Measurements from ENCODE around the gene GPRC5C. TPM values are rescaled to one million over a fixed set of nuclear protein-coding genes. Genes with fewer than 3 reads are reported as not detected.
A peak's percentile ranks its signal among the peaks of the same experiment; 100 is the strongest.

Gene GPRC5C
- total RNA-seq, 4 donors from 2014 or later: 62.5 to 263 (median 174) TPM

DNA sequence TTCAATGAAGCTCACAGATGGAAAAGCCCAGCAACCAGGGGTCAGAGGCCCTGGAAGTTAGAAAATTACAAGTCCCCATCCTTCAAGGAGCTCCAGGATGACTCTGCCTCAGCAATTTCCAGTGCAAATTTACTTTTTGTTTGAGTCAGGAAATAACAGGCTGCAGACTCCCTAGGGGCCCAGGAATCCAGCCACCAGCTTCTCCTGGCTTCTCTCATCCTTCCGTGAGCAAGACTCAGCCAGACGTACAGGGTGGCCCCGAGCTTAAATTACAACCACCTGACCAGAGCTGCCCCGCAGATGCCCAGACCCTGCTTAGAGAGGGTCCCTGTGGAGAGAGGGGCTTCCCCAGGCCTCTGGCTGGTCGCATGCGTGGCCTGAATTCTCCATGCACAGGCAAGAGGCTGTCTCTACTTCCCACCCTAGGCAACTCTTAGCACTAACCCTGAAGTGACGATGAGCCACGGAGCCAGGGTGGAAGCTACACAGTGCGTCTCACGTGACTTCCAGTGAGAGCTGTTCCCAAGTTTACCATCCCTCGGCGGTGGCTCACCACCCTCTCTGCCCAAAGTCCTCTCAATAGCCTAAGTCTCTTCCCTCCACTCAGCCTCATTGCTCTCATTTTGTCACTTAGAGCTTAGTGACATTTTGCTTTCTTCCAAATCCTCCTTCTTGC lies 37.5 kb upstream of the GPRC5C start:
- Histone ChIP-seq H3K4me3 (no peak overlapping the region), H3K27me3 (no peaks in the 10 kb centered on the region), H3K27ac (peak overlapping the region in 2 of 4 donors; percentile 29 to 53), H3K36me3 (no peaks in the 10 kb centered on the region), H3K9me3 (no peaks in the 10 kb centered on the region), H3K4me1 (peaks cover 0 to 7% (median 0%) of the 10 kb centered on the region in 4 donors)
- DNase-seq: no peak
- TF ChIP-seq EP300 (IDR thresholded peaks at IDR 0.05; ENCODE audit: low read depth) (no peak), POLR2A (IDR thresholded peaks at IDR 0.05) (no peak), POLR2AphosphoS5 (IDR thresholded peaks at IDR 0.05) (no peak), CTCF (IDR thresholded peaks at IDR 0.05) (no peak)
- WGBS, 2 donors (ENCODE audit: low coverage in 1 of 2): 84% methylated on average over 12 of the region's 12 CpGs; no CpG with 5 or more reads in 1 of the 2 donors
- intact Hi-C loops (cut with DNase I; ENCODE audit: low total_unique reads): no loop called here
- in situ Hi-C loops (cut with MboI; ENCODE audit: low pct_ligation_motif_present in 1 of 4, low pct_unique_long_range_greater_than_20kb in 1 of 4, low sequenced_read_pairs in 3 of 4): no loop called here

- WGBS, 2 donors (ENCODE audit: low coverage in 1 of 2): 76% methylated on average over 7 of the region's 7 CpGs; no CpG with 5 or more reads in 1 of the 2 donors
- Histone ChIP-seq H3K27ac (peak overlapping the region in 2 of 4 donors; percentile 29 to 53), H3K4me1 (peaks cover 0 to 7% (median 0%) of the 10 kb centered on the region in 4 donors), H3K36me3 (no peaks in the 10 kb centered on the region), H3K9me3 (no peaks in the 10 kb centered on the region), H3K27me3 (no peaks in the 10 kb centered on the region), H3K4me3 (no peak overlapping the region)
- peak; percentile 46 for DNase-seq
- TF ChIP-seq CTCF (IDR thresholded peaks at IDR 0.05) (no peak), POLR2AphosphoS5 (IDR thresholded peaks at IDR 0.05) (no peak), POLR2A (IDR thresholded peaks at IDR 0.05) (no peak), EP300 (IDR thresholded peaks at IDR 0.05; ENCODE audit: low read depth) (no peak)
- in situ Hi-C loops (cut with MboI; ENCODE audit: low pct_ligation_motif_present in 1 of 4, low pct_unique_long_range_greater_than_20kb in 1 of 4, low sequenced_read_pairs in 3 of 4) (no loop called here), intact Hi-C loops (cut with DNase I; ENCODE audit: low total_unique reads) (no loop called here)
These were observed 36.9 kb upstream of the GPRC5C start for GRCh38 chr17:74394977-74395376.

GRCh38 chr17:74396567-74396966 lies 35.3 kb upstream of the GPRC5C start:
- H3K9me3 ChIP-seq: no peaks in the 10 kb centered on the region
- no peak overlapping the region for H3K27ac ChIP-seq
- DNase-seq: no peak
- H3K27me3 ChIP-seq: no peaks in the 10 kb centered on the region
- intact Hi-C loops (cut with DNase I; ENCODE audit: low total_unique reads) (no loop called here), in situ Hi-C loops (cut with MboI; ENCODE audit: low pct_ligation_motif_present in 1 of 4, low pct_unique_long_range_greater_than_20kb in 1 of 4, low sequenced_read_pairs in 3 of 4) (no loop called here)
- TF ChIP-seq EP300 (IDR thresholded peaks at IDR 0.05; ENCODE audit: low read depth) (no peak), POLR2AphosphoS5 (IDR thresholded peaks at IDR 0.05) (no peak), CTCF (IDR thresholded peaks at IDR 0.05) (no peak), POLR2A (IDR thresholded peaks at IDR 0.05) (no peak)
- peaks cover 0 to 7% (median 0%) of the 10 kb centered on the region in 4 donors for H3K4me1 ChIP-seq
- WGBS, 2 donors (ENCODE audit: low coverage in 1 of 2): 86 to 87% methylated on average over 4 of the region's 4 CpGs
- H3K4me3 ChIP-seq: no peak overlapping the region
- H3K36me3 ChIP-seq: no peaks in the 10 kb centered on the region

DNA sequence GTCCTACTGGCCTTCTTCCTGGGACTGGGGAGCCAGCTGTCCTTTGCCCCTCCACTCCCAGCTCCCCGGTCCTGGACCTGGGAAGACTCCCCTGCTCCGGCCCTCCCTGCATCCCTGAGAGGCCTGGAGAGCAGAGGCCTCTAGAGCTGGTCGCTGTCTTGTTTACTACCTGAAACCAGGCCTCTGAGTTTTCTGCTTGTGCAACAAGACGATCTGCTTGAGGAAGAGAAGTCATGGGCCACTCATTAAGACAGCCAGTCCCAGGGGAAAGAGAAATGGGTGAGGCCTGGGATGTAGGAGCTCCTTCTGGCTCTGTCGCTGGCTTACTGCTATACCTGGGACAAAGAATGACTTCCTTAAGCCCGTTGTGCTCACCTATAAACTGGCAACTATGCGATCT lies 29.8 kb upstream of the GPRC5C start:
- intact Hi-C loops (cut with DNase I; ENCODE audit: low total_unique reads) (no loop called here), in situ Hi-C loops (cut with MboI; ENCODE audit: low pct_ligation_motif_present in 1 of 4, low pct_unique_long_range_greater_than_20kb in 1 of 4, low sequenced_read_pairs in 3 of 4) (no loop called here)
- no peaks in the 10 kb centered on the region for H3K27me3 ChIP-seq
- DNase-seq: no peak
- no peak overlapping the region for H3K27ac ChIP-seq
- H3K4me3 ChIP-seq: no peak overlapping the region
- H3K4me1 ChIP-seq: no peaks in the 10 kb centered on the region
- WGBS, 2 donors (ENCODE audit: low coverage in 1 of 2): 66 to 87% methylated on average over 2 to 7 of the region's 7 CpGs
- TF ChIP-seq CTCF (IDR thresholded peaks at IDR 0.05) (no peak), POLR2A (IDR thresholded peaks at IDR 0.05) (no peak), POLR2AphosphoS5 (IDR thresholded peaks at IDR 0.05) (no peak), EP300 (IDR thresholded peaks at IDR 0.05; ENCODE audit: low read depth) (no peak)
- H3K9me3 ChIP-seq: no peaks in the 10 kb centered on the region
- H3K36me3 ChIP-seq: no peaks in the 10 kb centered on the region

All from transverse colon (tissue), 4 donors.